Common myeloid progenitor, CD34-positive (primary cell): ENCODE results near the gene TMUB1.
A peak's percentile ranks its signal among the peaks of the same experiment; 100 is the strongest.

ENCODE experiments used
- CTCF ChIA-PET: fragments of 350-600 bp; sonication (Branson Sonifier 250); formaldehyde crosslinking; loops from one replicate; lab custom pipeline; 2021; ENCODE audit warnings: antibody characterized with exemption; lab: Charles Lee
- POLR2A ChIA-PET: fragments of 350-600 bp; sonication (Branson Sonifier 250); formaldehyde crosslinking; loops from one replicate; lab custom pipeline; 2021; ENCODE audit warnings: antibody characterized with exemption; lab: Charles Lee
- DNase-seq, 3 donors: peaks; one replicate each; pipeline versions ENCODE4 v3.0.0 to v3.0.0-alpha.2; 2013
- H3K27ac ChIP-seq, 2 experiments: 1 replicate in 1 of 2; 2 replicates in 1 of 2; pipeline ENCODE4 v1.7.0; 2013; ENCODE audit warnings: inconsistent platforms in 2 of 2, low read length in 2 of 2, mild to moderate bottlenecking in 2 of 2, low read depth in 1 of 2, moderate library complexity in 1 of 2; ENCODE audit not compliant: severe bottlenecking in 2 of 2, insufficient read depth in 1 of 2, poor library complexity in 1 of 2
- H3K27me3 ChIP-seq, 5 experiments: replicated peaks in 2 of 5; 1 replicate in 3 of 5; 2 replicates in 2 of 5; pipeline versions ENCODE4 v1.6.1 to v1.7.0; 2013; ENCODE audit warnings: low read length in 4 of 5, mild to moderate bottlenecking in 2 of 5, moderate library complexity in 2 of 5, inconsistent platforms in 1 of 5; ENCODE audit not compliant: insufficient read depth in 5 of 5, control insufficient read depth in 4 of 5
- H3K36me3 ChIP-seq, 4 experiments: 1 replicate in 2 of 4; 2 replicates in 2 of 4; pipeline versions ENCODE4 v1.6.1 to v1.7.0; 2013; ENCODE audit warnings: low read length in 3 of 4, control low read depth in 1 of 4, mild to moderate bottlenecking in 1 of 4; ENCODE audit not compliant: control insufficient read depth in 4 of 4, insufficient read depth in 4 of 4
- H3K4me1 ChIP-seq, 4 experiments: 1 replicate in 3 of 4; 2 replicates in 1 of 4; pipeline versions ENCODE4 v1.6.1 to v1.7.1; 2013; ENCODE audit warnings: low read length in 3 of 4, mild to moderate bottlenecking in 3 of 4, control low read depth in 1 of 4, inconsistent platforms in 1 of 4, moderate library complexity in 1 of 4; ENCODE audit not compliant: control insufficient read depth in 4 of 4, insufficient read depth in 4 of 4; ENCODE audit errors: control extremely low read depth in 1 of 4
- H3K4me3 ChIP-seq, 7 experiments: 1 replicate in 4 of 7; 2 replicates in 3 of 7; pipeline versions ENCODE4 v1.5.1 to v1.7.0; 2013; ENCODE audit warnings: mild to moderate bottlenecking in 7 of 7, low read length in 6 of 7, moderate library complexity in 6 of 7, inconsistent platforms in 2 of 7, low read depth in 2 of 7, control low read depth in 1 of 7; ENCODE audit not compliant: insufficient read depth in 4 of 7, control insufficient read depth in 1 of 7; ENCODE audit errors: extremely low read depth in 1 of 7
- H3K9me3 ChIP-seq, 5 experiments: 1 replicate in 4 of 5; 2 replicates in 1 of 5; pipeline versions ENCODE4 v1.6.1 to v1.7.1; 2013; ENCODE audit warnings: low read length in 4 of 5, mild to moderate bottlenecking in 2 of 5, inconsistent platforms in 1 of 5, low read depth in 1 of 5, moderate library complexity in 1 of 5; ENCODE audit not compliant: control insufficient read depth in 4 of 5, insufficient read depth in 2 of 5; ENCODE audit errors: control extremely low read depth in 1 of 5
- WGBS: methylation state at CpG from one replicate; pipeline ENCODE4 v1.1.5; 2013; ENCODE audit not compliant: insufficient coverage; 5-methylcytosine and 5-hydroxymethylcytosine counted together

Gene TMUB1

DNA sequence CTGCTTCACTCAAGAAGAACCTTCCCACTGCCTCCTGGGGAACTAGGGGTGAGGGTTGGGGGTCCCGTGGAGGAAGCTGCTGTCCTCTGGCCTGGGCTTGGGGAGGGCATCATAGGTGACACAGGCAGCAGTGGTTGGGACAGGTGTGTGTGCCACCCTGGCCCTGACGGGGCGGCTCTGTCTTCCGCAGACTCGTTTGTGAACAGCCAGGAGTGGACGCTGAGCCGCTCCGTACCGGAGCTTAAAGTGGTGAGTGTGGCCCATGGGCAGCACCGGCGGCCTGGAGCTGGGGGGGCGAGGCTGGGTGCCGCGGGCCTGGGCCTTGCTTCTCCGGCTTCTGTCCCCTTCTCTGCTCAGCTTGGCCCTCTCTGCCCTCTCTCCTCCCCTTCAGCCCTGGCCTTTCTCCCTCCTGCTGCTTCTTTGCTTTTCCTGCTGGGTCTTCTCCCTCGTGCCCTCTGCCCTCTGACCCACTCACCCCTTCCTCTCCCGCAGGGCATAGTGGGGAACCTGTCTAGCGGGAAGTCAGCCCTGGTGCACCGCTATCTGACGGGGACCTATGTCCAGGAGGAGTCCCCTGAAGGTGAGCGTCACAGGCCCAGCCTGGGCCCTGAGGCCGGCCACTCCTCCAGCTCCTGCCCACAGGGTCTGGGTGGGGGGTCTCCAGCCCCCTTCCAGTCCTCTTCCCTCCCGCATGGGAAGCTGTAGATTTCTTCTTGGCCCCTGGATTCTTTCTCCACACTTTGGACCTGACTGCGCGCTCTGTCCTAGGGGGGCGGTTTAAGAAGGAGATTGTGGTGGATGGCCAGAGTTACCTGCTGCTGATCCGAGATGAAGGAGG is 33.5 kb upstream of the TMUB1 start:
- Histone ChIP-seq H3K27ac (no peak overlapping the region), H3K27me3 (peaks cover 0 to 22% (median 7%) of the 10 kb centered on the region in 5 experiments), H3K4me1 (peaks cover 0 to 11% (median 4%) of the 10 kb centered on the region in 4 experiments), H3K9me3 (no peaks in the 10 kb centered on the region), H3K4me3 (no peak overlapping the region), H3K36me3 (peaks cover 0 to 61% (median 37%) of the 10 kb centered on the region in 4 experiments)
- POLR2A ChIA-PET = no interaction called here
- no peak for DNase-seq
- CTCF ChIA-PET = interaction anchor here (0.7 to 1.7 kb wide), 5 partner anchors 9 to 95 kb away, joined by 3 to 5 read pairs (median 4); no protein-coding TSS in a partner anchor
- 96% methylated on average over 24 of the region's 27 CpGs for WGBS

DNA sequence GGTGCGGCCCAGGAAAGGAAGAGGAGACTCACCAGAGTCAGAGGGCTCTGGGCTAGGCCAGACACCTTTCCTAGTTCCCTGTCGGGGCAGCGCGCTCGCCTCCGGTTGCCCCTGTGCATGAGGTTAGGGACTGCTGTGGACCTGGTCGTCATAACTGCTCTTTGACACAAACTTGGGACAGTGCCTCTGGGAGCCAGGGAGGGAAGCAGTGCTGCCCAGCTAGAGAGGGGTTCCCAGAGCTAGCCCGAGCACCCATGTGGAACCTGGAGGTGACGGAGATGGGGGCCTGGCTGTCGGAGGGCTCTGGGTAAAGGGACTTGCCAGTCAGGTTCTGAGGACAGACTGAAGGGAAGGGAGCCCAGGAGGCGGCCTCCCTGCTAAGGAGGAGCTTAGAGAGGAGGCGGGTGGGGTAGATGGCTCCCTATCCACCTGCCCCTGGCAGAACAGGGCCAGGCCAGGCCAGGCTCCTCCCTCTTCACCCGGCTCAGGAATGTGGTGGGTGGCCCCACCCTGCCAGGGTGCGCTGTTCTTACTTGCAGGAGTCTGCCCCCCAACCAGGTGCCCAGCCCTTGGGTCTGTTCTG is 32.6 kb upstream of the TMUB1 start:
- H3K27me3 ChIP-seq = peaks cover 0 to 22% (median 7%) of the 10 kb centered on the region in 5 experiments
- ChIA-PET CTCF (interaction anchor here (0.7 to 1.6 kb wide), 12 partner anchors 8 to 218 kb away, joined by 3 to 5 read pairs (median 3); no protein-coding TSS in a partner anchor), POLR2A (interaction anchor here (0.5 kb wide), 1 partner anchor 67 kb away, joined by 3 read pairs; no protein-coding TSS in a partner anchor)
- 93% methylated on average over 11 of the region's 14 CpGs for WGBS
- H3K4me3 ChIP-seq = peak overlapping the region in 1 of 7 experiments; percentile 14
- no peaks in the 10 kb centered on the region for H3K9me3 ChIP-seq
- peaks cover 0 to 11% (median 4%) of the 10 kb centered on the region in 4 experiments for H3K4me1 ChIP-seq
- no peak for DNase-seq
- no peak overlapping the region for H3K27ac ChIP-seq
- H3K36me3 ChIP-seq = peaks cover 0 to 52% (median 33%) of the 10 kb centered on the region in 4 experiments

DNA sequence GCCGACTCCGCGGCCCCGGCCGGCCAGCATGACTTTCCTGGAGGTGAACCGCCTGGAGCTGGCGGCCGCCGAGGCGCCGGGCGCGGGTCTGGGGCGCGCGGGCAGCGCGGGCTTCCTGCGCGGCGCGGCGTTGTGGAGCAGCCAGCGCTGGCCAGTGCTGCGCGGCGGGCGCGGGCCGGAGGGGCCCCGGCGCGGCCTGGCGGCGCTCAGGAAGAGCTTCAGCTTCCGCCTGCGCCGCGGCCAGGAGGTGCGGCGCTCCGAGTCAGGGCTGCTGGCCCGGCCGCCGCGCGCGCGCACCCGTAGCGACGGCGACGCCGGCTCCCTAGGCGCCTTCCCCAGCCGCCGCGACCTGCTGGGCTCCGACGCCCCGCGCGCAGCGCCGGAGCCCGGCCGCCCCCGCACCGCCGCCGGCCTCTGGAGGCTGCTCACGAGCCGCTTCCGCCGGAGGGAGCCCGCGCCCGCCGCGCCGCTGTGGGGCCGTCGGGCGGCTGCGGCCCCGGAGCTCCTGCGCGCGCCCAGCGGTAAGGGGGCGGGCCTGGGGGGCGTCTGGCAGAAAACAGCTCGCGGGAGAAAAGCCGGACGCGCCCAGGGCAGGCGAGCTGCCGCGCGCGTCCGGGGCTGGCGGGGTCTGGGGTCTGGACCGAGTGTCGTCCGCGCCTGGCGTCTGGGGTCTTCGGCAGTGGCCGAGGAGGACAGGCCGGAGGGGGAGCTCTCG is 32.0 kb upstream of the TMUB1 start:
- Histone ChIP-seq H3K4me3 (peak overlapping the region in 4 of 7 experiments; percentile 23 to 66 (median 45)), H3K4me1 (peaks cover 0 to 11% (median 5%) of the 10 kb centered on the region in 4 experiments), H3K36me3 (peaks cover 0 to 45% (median 30%) of the 10 kb centered on the region in 4 experiments), H3K9me3 (no peaks in the 10 kb centered on the region), H3K27me3 (peaks cover 0 to 22% (median 7%) of the 10 kb centered on the region in 5 experiments), H3K27ac (no peak overlapping the region)
- CTCF ChIA-PET = interaction anchor here (0.7 to 1.6 kb wide), 12 partner anchors 9 to 217 kb away, joined by 3 to 5 read pairs (median 3); no protein-coding TSS in a partner anchor
- DNase-seq = peak in 2 of 3 donors; percentile 43 to 58
- 13% methylated on average over 89 of the region's 114 CpGs for WGBS
- POLR2A ChIA-PET = interaction anchor here (0.5 kb wide), 1 partner anchor 67 kb away, joined by 3 read pairs; no protein-coding TSS in a partner anchor

DNA sequence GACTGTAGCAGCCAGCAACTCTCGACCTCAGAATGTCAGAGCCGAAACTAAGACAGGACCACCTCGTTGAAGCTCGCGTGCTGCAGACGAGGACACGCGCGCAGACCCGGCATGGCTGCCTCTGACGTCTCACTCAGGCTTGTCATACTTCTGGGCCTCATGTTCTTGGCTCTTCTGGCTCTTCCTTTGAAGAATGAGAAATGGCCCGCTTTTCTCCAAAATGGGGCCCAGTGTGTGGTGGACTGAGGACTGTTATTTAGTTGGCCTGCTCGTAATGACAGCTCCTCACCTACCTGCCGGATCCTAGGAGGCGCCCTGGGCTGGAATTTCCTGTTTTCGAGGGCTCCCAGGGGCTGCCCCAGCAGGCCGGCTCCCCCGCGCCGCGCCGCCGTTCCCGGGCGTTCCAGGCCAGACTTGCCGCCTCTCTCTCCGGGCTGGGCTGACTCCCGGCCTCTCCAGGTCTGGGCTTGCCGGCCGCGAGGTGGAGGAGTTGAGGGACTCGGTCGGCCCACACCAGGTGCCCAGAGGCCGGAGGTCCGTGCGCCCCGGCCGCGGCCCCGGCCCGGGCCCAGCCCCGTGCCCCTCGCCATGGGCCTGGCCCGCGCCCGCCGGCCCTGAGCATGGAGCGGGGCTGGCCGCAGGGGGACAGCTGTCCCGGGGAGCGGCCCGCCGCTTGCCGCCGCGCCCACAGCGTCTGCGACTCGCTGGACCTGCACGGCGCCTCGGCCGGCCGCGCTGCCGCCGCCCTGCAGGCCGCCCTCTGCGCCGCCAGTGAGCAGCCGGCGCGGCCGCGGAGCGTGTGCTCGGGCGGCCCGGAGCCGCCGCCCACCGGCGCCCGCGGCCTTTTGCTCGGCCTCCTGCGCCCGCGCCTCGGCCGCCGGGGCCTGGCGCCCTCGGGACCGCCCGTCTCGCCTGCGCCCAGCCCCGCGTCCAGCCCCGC is 31.1 kb upstream of the TMUB1 start:
- ChIA-PET POLR2A (no interaction called here), CTCF (interaction anchor here (0.9 to 4.6 kb wide), 8 partner anchors 10 to 153 kb away, joined by 3 to 28 read pairs (median 4); no protein-coding TSS in a partner anchor)
- peak in 1 of 3 donors; percentile 17 for DNase-seq
- H3K9me3 ChIP-seq = no peaks in the 10 kb centered on the region
- H3K4me3 ChIP-seq = peak overlapping the region in 4 of 7 experiments; percentile 23 to 66 (median 45)
- peaks cover 0 to 11% (median 5%) of the 10 kb centered on the region in 4 experiments for H3K4me1 ChIP-seq
- WGBS = 36% methylated on average over 94 of the region's 101 CpGs
- H3K27ac ChIP-seq = no peak overlapping the region
- H3K36me3 ChIP-seq = peaks cover 0 to 37% (median 22%) of the 10 kb centered on the region in 4 experiments
- H3K27me3 ChIP-seq = peaks cover 0 to 22% (median 7%) of the 10 kb centered on the region in 5 experiments

DNA sequence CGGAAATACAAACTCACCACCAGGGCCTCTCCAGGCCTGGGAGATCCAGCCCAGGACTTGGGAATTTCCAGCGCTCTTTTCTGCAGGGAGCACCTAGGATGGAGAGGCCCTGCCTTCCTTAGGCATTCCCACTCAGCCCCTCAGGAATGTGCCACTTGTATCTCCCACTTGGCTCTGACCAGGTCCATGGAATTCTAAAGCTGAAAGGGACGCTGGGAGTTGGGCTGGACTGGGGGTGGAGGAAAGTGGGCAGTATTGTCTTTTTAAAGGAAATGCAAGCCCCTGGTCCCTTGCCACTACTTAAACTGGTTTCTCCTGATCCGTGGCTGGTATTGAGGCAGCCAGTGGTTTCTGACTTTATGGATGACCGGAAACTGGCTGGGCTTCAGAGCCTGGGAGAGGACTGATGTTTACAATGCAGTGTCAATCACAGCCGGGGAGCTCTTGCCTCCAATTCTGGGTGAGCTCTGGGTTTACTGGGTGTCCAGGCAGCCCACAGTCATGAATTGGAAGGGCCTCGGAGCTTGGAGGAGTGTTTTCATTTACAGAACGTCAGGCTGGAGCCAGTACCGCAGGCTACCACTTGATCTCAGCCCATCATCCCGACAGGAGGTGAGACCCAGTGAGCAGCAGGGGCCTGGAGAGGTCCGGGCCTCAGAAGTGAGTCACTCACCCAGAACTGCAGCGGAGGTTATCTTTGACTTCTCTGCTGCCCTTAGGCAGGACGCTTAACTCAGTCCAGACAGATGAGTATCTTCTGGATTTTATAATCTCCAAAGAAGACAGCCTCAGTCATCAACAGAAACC is 30.3 kb upstream of the TMUB1 start:
- peaks cover 0 to 28% (median 14%) of the 10 kb centered on the region in 4 experiments for H3K36me3 ChIP-seq
- no peaks in the 10 kb centered on the region for H3K9me3 ChIP-seq
- 98% methylated on average over 11 of the region's 13 CpGs for WGBS
- H3K4me3 ChIP-seq = no peak overlapping the region
- H3K27ac ChIP-seq = no peak overlapping the region
- no peak for DNase-seq
- ChIA-PET POLR2A (no interaction called here), CTCF (interaction anchor here (0.7 to 4.6 kb wide), 10 partner anchors 10 to 152 kb away, joined by 3 to 28 read pairs (median 4); no protein-coding TSS in a partner anchor)
- peaks cover 0 to 11% (median 5%) of the 10 kb centered on the region in 4 experiments for H3K4me1 ChIP-seq
- H3K27me3 ChIP-seq = peaks cover 0 to 22% (median 7%) of the 10 kb centered on the region in 5 experiments
